Pons (tissue), 1 donor: ENCODE data around the gene CCDC85C.
"Not testable (repeated sequence)": the region's sequence is repeated elsewhere in the genome, so short reads cannot be mapped to it uniquely, and the experiment has no call there.

Experiments
- DNase-seq: peaks from one replicate; pipeline ENCODE4 v3.0.0-alpha.2; 2016; ENCODE audit warnings: low spot score

CCDC85C gene

GRCh38 chr14:99603471-99604277 is at the start of gene CCDC85C:
CCDC85C (minus strand) TSS chr14:99604207; CDS start chr14:99603959, 248 bp downstream.
- DNase-seq = no peak

GRCh38 chr14:99651953-99652746 is 48.1 kb upstream of the CCDC85C start:
- no peak for DNase-seq

- DNase-seq = no peak
Observed at GRCh38 chr14:99650189-99650588, 46.2 kb upstream of the CCDC85C start.

- no peak for DNase-seq
Observed at GRCh38 chr14:99649643-99650042, 45.6 kb upstream of the CCDC85C start.

- DNase-seq = no peak
Observed at GRCh38 chr14:99649219-99649618, 45.2 kb upstream of the CCDC85C start.

- DNase-seq = no peak
Observed at GRCh38 chr14:99648027-99648784, 44.2 kb upstream of the CCDC85C start.

- no peak for DNase-seq
Observed at GRCh38 chr14:99647411-99647810, 43.4 kb upstream of the CCDC85C start.

- DNase-seq = no peak
Observed at GRCh38 chr14:99645545-99646505, 41.8 kb upstream of the CCDC85C start.

GRCh38 chr14:99644723-99645544 is 40.9 kb upstream of the CCDC85C start, which contains the start of gene HHIPL1:
HHIPL1 (plus strand) TSS chr14:99645129; CDS start chr14:99645208, 79 bp downstream.
- no peak for DNase-seq

- DNase-seq = no peak
Observed at GRCh38 chr14:99644035-99644587, 40.1 kb upstream of the CCDC85C start.

GRCh38 chr14:99643343-99643742 is 39.3 kb upstream of the CCDC85C start:
- DNase-seq = no peak

- DNase-seq = not testable (repeated sequence)
Observed at GRCh38 chr14:99642771-99643170, 38.8 kb upstream of the CCDC85C start.

GRCh38 chr14:99637624-99638023 is 33.6 kb upstream of the CCDC85C start:
- no peak for DNase-seq

- no peak for DNase-seq
Observed at GRCh38 chr14:99636487-99636886, 32.5 kb upstream of the CCDC85C start.

GRCh38 chr14:99635116-99635515 is 31.1 kb upstream of the CCDC85C start:
- DNase-seq = no peak

GRCh38 chr14:99634443-99634842 is 30.4 kb upstream of the CCDC85C start:
- DNase-seq = no peak

GRCh38 chr14:99633918-99634317 is 29.9 kb upstream of the CCDC85C start:
- no peak for DNase-seq

GRCh38 chr14:99633141-99633540 is 29.1 kb upstream of the CCDC85C start:
- DNase-seq = no peak

- DNase-seq = no peak
Observed at GRCh38 chr14:99632410-99633035, 28.5 kb upstream of the CCDC85C start.
